Measurements from ENCODE around the gene GPX4. TPM values are rescaled to one million over a fixed set of nuclear protein-coding genes. Genes with fewer than 3 reads are reported as not detected.

The GPX4 gene, protein sequence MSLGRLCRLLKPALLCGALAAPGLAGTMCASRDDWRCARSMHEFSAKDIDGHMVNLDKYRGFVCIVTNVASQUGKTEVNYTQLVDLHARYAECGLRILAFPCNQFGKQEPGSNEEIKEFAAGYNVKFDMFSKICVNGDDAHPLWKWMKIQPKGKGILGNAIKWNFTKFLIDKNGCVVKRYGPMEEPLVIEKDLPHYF
- polyA plus RNA-seq (2012; ENCODE audit: insufficient read depth, insufficient read length, low read depth), result 790 TPM

- H3K9me3 ChIP-seq, result no peaks in the 10 kb centered on the region
- peak; percentile 99 for DNase-seq
- no peaks in the 10 kb centered on the region for H3K4me1 ChIP-seq
- peaks cover 21% of the 10 kb centered on the region for H3K36me3 ChIP-seq
- H3K27me3 ChIP-seq, result no peaks in the 10 kb centered on the region
- peak within 1 kb of the TSS; percentile 64 for H3K4me3 ChIP-seq (ENCODE audit: low read depth, low read length)
- TF ChIP-seq CTCF (IDR thresholded peaks at IDR 0.05; ENCODE audit: low read depth, low read length), result no peak
Observed at GRCh38 chr19:1103708-1104310, at the start of gene GPX4. GPX4 (plus strand) TSS chr19:1103994; CDS start chr19:1104044, 50 bp downstream.

- Histone ChIP-seq H3K4me3 (ENCODE audit: low read depth, low read length) (no peak overlapping the region), H3K9me3 (peaks cover 23% of the 10 kb centered on the region), H3K36me3 (no peaks in the 10 kb centered on the region), H3K27me3 (no peaks in the 10 kb centered on the region), H3K4me1 (no peaks in the 10 kb centered on the region)
- no peak for TF ChIP-seq CTCF (IDR thresholded peaks at IDR 0.05; ENCODE audit: low read depth, low read length)
- DNase-seq, result no peak
Observed at GRCh38 chr19:1054102-1055027, 49.4 kb upstream of the GPX4 start.

DNA sequence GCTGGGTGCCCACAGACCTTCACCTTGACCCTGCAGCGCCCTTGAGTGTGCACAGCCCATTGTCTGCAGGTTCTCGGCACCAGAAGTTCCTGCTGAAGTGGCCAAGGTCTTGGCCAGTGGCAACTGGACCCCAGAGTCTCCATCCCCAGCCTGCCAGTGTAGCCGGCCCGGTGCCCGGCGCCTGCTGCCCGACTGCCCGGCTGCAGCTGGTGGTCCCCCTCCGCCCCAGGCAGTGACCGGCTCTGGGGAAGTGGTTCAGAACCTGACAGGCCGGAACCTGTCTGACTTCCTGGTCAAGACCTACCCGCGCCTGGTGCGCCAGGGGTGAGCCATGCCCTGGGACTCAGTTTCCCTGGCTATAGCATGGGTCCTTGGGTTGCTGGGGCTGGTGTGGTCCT is 48.8 kb upstream of the GPX4 start:
- DNase-seq, result no peak
- no peak overlapping the region for H3K4me3 ChIP-seq (ENCODE audit: low read depth, low read length)
- H3K9me3 ChIP-seq, result peaks cover 23% of the 10 kb centered on the region
- no peaks in the 10 kb centered on the region for H3K4me1 ChIP-seq
- no peak for TF ChIP-seq CTCF (IDR thresholded peaks at IDR 0.05; ENCODE audit: low read depth, low read length)
- no peaks in the 10 kb centered on the region for H3K36me3 ChIP-seq
- no peaks in the 10 kb centered on the region for H3K27me3 ChIP-seq

DNA sequence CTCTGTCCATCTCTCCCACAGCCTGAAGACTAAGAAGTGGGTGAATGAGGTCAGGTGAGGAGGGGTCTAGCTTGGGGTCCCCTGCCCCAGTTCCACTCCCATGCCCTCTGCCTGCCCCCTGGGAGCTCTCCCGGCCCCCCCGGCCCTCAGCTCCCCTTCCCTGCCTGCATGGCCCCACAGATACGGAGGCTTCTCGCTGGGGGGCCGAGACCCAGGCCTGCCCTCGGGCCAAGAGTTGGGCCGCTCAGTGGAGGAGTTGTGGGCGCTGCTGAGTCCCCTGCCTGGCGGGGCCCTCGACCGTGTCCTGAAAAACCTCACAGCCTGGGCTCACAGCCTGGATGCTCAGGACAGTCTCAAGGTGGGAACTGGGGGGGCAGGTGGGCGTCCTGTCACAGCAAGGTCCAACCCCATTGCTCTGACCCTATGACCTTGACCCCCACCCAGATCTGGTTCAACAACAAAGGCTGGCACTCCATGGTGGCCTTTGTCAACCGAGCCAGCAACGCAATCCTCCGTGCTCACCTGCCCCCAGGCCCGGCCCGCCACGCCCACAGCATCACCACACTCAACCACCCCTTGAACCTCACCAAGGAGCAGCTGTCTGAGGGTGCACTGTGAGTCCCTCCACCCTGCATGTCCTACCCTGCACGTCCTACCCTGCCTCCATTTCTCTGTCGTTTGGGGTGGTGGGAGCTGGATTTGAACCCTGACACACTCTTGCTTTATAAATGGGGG is 47.7 kb upstream of the GPX4 start:
- Histone ChIP-seq H3K4me1 (no peaks in the 10 kb centered on the region), H3K27me3 (no peaks in the 10 kb centered on the region), H3K4me3 (ENCODE audit: low read depth, low read length) (no peak overlapping the region), H3K36me3 (no peaks in the 10 kb centered on the region), H3K9me3 (peaks cover 27% of the 10 kb centered on the region)
- no peak for TF ChIP-seq CTCF (IDR thresholded peaks at IDR 0.05; ENCODE audit: low read depth, low read length)
- no peak for DNase-seq

GRCh38 chr19:1057176-1057855 is 46.5 kb upstream of the GPX4 start:
- Histone ChIP-seq H3K9me3 (peaks cover 27% of the 10 kb centered on the region), H3K36me3 (no peaks in the 10 kb centered on the region), H3K4me3 (ENCODE audit: low read depth, low read length) (no peak overlapping the region), H3K27me3 (no peaks in the 10 kb centered on the region), H3K4me1 (no peaks in the 10 kb centered on the region)
- peak; percentile 16; the same call in 1 of the 2 replicates for TF ChIP-seq CTCF (IDR thresholded peaks at IDR 0.05; ENCODE audit: low read depth, low read length)
- DNase-seq, result no peak
